Panc1 (cell line): ENCODE measurements around the gene TRAF2.

Experiments used
- TCF7L2 ChIP-seq: IDR thresholded peaks from 2 replicates; pipeline ENCODE4 v1.6.1; 2011; ENCODE audit warnings: mild to moderate bottlenecking, low read depth, low read length, inconsistent platforms
- TF ChIP-seq, protein P1 (sequence below): fragments of 450-650 bp; IDR thresholded peaks from 2 replicates; pipeline ENCODE4 v1.5.1; 2017; ENCODE audit warnings: mild to moderate bottlenecking

DNA sequence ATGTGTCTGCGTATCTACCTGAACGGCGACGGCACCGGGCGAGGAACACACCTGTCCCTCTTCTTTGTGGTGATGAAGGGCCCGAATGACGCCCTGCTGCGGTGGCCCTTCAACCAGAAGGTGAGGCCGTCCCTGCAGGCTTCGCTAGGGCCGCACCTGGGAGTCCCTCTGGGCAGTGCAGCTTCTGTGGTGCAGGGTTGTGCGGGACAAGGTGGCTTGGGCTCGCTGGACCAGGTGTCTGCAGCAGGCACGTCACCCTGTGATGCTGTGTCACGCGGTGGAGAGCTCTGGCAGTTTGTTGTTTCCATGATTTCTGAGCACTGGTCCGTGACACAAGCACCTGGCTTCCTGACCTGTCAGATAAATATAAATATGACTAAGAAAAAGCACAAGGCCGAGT, 37.6 kb downstream of the TRAF2 start:
- TF ChIP-seq, protein P1, sequence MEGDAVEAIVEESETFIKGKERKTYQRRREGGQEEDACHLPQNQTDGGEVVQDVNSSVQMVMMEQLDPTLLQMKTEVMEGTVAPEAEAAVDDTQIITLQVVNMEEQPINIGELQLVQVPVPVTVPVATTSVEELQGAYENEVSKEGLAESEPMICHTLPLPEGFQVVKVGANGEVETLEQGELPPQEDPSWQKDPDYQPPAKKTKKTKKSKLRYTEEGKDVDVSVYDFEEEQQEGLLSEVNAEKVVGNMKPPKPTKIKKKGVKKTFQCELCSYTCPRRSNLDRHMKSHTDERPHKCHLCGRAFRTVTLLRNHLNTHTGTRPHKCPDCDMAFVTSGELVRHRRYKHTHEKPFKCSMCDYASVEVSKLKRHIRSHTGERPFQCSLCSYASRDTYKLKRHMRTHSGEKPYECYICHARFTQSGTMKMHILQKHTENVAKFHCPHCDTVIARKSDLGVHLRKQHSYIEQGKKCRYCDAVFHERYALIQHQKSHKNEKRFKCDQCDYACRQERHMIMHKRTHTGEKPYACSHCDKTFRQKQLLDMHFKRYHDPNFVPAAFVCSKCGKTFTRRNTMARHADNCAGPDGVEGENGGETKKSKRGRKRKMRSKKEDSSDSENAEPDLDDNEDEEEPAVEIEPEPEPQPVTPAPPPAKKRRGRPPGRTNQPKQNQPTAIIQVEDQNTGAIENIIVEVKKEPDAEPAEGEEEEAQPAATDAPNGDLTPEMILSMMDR, result no peak
- TF ChIP-seq TCF7L2, result no peak
